Spleen (tissue), 7 donors: Measurements from ENCODE around the gene PRR7.

Experiments used
- POLR2A ChIP-seq, 3 donors: fragments of 450-650 bp; IDR thresholded peaks; one replicate each; pipeline ENCODE4 v1.5.1; 2017; ENCODE audit warnings: antibody characterized with exemption in 3 of 3, mild to moderate bottlenecking in 1 of 3
- POLR2AphosphoS5 ChIP-seq, 3 donors: sonication (generic); formaldehyde crosslinking; IDR thresholded peaks; one replicate each; pipeline ENCODE4 v1.5.1; 2017; ENCODE audit warnings: antibody characterized with exemption in 3 of 3
- TF ChIP-seq, protein P1 (sequence below), 11 experiments: fragments of 200-600 bp in 7 of 11; fragments of 450-650 bp in 4 of 11; sonication (generic) in 4 of 11; IDR thresholded peaks in 8 of 11; conservative IDR thresholded peaks in 3 of 11; 1 replicate in 7 of 11; 2 replicates in 4 of 11; pipeline versions ENCODE4 v1.4.0 to v1.8.0; 2016 to 2021; ENCODE audit warnings: antibody characterized with exemption in 11 of 11, inconsistent platforms in 4 of 11, mild to moderate bottlenecking in 1 of 11
- donor health status: DM: no; HTN: no; CAD: no; lungs with moderate emphysema.
- donor health status: DM: no; HTN: no; CAD: no.
- donor health status: DM: no; HTN: no; CAD: no.

DNA sequence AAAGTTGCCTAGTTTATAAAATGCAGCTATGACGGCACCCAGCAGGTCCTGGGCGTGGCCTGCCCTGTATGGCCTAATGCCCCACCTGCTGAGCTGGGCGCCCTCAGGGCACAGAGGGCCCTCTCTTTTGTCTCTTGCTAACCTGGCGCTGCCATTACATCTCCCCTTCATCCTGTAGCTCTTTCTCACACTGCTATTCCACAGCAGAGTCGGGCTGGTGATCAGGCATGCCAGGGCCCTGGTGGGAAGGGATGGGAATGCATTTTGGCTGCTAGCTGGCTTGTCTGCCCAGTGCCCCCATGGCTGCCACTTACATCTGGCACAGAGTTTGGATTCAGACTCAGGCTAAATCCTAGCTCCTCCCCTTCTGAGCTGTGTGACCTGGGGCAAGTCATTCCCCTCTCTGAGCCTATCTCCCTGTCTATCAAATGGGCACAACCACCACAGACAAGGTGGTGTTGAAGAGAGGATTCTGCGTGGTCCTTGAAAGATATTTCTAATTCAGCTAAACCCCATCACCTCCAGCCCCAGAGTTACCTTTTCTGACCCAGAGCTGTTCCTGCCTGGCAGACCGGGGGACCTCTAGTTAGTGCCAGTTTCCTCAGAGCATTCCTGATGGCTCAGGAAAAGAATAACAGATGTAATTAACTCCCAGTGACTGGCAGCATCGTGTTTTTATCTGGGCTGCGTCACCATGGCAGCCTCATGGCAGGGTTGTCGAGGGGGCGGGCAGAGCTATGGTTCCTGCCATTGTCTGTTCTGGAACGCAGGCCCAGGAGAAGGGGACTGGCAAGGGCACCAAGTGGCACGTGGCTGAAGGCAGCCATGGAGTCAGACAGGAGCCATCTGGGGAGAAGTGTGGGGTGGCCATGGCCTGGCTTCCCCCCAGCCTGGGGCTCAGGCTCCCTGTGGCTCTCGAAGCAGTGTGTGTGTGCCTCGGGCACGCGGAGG is 6.3 kb downstream of the PRR7 start:
- TF ChIP-seq POLR2A (IDR thresholded peaks at IDR 0.05) (no peak), POLR2AphosphoS5 (IDR thresholded peaks at IDR 0.05) (peak in 1 of 3 donors; percentile 27)
- TF ChIP-seq, protein P1, sequence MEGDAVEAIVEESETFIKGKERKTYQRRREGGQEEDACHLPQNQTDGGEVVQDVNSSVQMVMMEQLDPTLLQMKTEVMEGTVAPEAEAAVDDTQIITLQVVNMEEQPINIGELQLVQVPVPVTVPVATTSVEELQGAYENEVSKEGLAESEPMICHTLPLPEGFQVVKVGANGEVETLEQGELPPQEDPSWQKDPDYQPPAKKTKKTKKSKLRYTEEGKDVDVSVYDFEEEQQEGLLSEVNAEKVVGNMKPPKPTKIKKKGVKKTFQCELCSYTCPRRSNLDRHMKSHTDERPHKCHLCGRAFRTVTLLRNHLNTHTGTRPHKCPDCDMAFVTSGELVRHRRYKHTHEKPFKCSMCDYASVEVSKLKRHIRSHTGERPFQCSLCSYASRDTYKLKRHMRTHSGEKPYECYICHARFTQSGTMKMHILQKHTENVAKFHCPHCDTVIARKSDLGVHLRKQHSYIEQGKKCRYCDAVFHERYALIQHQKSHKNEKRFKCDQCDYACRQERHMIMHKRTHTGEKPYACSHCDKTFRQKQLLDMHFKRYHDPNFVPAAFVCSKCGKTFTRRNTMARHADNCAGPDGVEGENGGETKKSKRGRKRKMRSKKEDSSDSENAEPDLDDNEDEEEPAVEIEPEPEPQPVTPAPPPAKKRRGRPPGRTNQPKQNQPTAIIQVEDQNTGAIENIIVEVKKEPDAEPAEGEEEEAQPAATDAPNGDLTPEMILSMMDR (IDR thresholded peaks at IDR 0.05 in 8 of 11, conservative IDR thresholded peaks at IDR 0.05 in 3 of 11), result no peak
